Adrenal gland (tissue), 12 donors: Measurements from ENCODE around the gene ARL15. TPM values are rescaled to one million over a fixed set of nuclear protein-coding genes. Genes with fewer than 3 reads are reported as not detected.

Experiments
- DNase-seq, 7 donors: peaks; one replicate each; pipeline ENCODE4 v3.0.0-alpha.2; 2019 to 2020
- H3K27ac ChIP-seq, 5 donors: fragments of 200-600 bp; sonication (generic) in 4 of 5; 1 replicate in 3 of 5; 2 replicates in 2 of 5; pipeline versions ENCODE4 v1.5.1 to v1.8.0; 2016 to 2020; ENCODE audit warnings: mild to moderate bottlenecking in 1 of 5
- H3K27me3 ChIP-seq: fragments of 200-600 bp; 2 replicates; pipeline ENCODE4 v1.8.0; 2021
- H3K36me3 ChIP-seq, 2 donors: fragments of 200-600 bp; replicated peaks in 1 of 2; 1 replicate in 1 of 2; 2 replicates in 1 of 2; pipeline versions ENCODE4 v1.5.1 to v1.8.0; 2018 to 2022
- H3K4me1 ChIP-seq, 2 donors: fragments of 200-600 bp; replicated peaks in 1 of 2; 1 replicate in 1 of 2; 2 replicates in 1 of 2; pipeline versions ENCODE4 v1.5.1 to v1.8.0; 2018 to 2021
- H3K4me3 ChIP-seq, 4 donors: fragments of 200-600 bp; sonication (generic) in 3 of 4; one replicate each; pipeline ENCODE4 v1.5.1; 2016 to 2018
- H3K9me3 ChIP-seq, 3 donors: fragments of 200-600 bp; sonication (generic) in 1 of 3; replicated peaks in 1 of 3; 1 replicate in 2 of 3; 2 replicates in 1 of 3; pipeline versions ENCODE4 v1.5.1 to v1.8.0; 2016 to 2021
- CTCF ChIP-seq, 6 experiments: fragments of 450-650 bp in 4 of 6; fragments of 200-600 bp in 2 of 6; sonication (generic) in 1 of 6; IDR thresholded peaks; 1 replicate in 5 of 6; 2 replicates in 1 of 6; pipeline versions ENCODE4 v1.5.1 to v1.8.0; 2016 to 2021; ENCODE audit warnings: antibody characterized with exemption in 6 of 6, mild to moderate bottlenecking in 2 of 6, moderate library complexity in 1 of 6
- POLR2A ChIP-seq, 2 donors: fragments of 450-650 bp; IDR thresholded peaks; one replicate each; pipeline ENCODE4 v1.6.1; 2017; ENCODE audit warnings: antibody characterized with exemption in 2 of 2, mild to moderate bottlenecking in 2 of 2, moderate library complexity in 1 of 2
- WGBS, 4 donors: extraction: QIAGEN DNeasy Blood & Tissue Kit in 2 of 4; methylation state at CpG; one replicate each; pipeline versions ENCODE4 v1.1.5 to v1.1.7; 2013 to 2017; 5-methylcytosine and 5-hydroxymethylcytosine counted together
- intact Hi-C, 2 donors: fragments of 100-400 bp; cut with DNase I; formaldehyde crosslinking; loops; one replicate each; pipeline versions ENCODE4 v1.14.1 to v1.15.0; 2022 to 2023
- polyA plus RNA-seq, 3 donors: library from polyadenylated mRNA; stranded (reverse); fragments of 200-250 nt in 2 of 3; fragments of 350-450 nt in 1 of 3; fragmentation: Illumina TruSeq in 1 of 3; extraction: RNeasy Lipid Tissue Mini Kit (QIAGEN cat#74804) in 1 of 3; gene quantifications; one replicate each; pipeline ENCODE4 v1.2.3, GENCODE V29; 2013 to 2014
- total RNA-seq, 9 donors: library from RNA; depleted of rRNA in 4 of 9; stranded (reverse); fragments of >200 nt in 4 of 9; fragments of 120-200 nt in 1 of 9; fragmentation: NEBNext Ultra II Directional in 1 of 9; extraction: Animal tissue kit (Norgen Biotek cat#: 25700) in 1 of 9; gene quantifications; one replicate each; pipeline versions ENCODE4 v1.1.0 to v1.2.4, GENCODE V29; 2013 to 2023
- donor health status: healthy with polysubstance abuse.
- donor health status: Bipolar disorder and iron deficiency.
- donor health status: DM: yes; HTN: yes; CAD: no.
- donor health status: DM: no; HTN: no; CAD: no.
- donor health status: DM: no; HTN: no; CAD: no.
- donor health status: DM: yes; HTN: yes; CAD: no.

ARL15 gene
- total and polyA plus RNA-seq, 12 donors = 12.1 to 85.6 (median 38.9) TPM

- Histone ChIP-seq H3K4me1 (peaks cover 0 to 14% of the 10 kb centered on the region in 2 donors), H3K9me3 (no peaks in the 10 kb centered on the region), H3K36me3 (no peaks in the 10 kb centered on the region), H3K27ac (no peak overlapping the region), H3K27me3 (no peaks in the 10 kb centered on the region), H3K4me3 (no peak overlapping the region)
- intact Hi-C loops = no loop called here
- 60 to 71% (median 70%) methylated on average over 2 of the region's 2 CpGs for WGBS, 4 donors
- no peak for DNase-seq
- TF ChIP-seq CTCF (IDR thresholded peaks at IDR 0.05) = no peak
- no peak for TF ChIP-seq POLR2A (IDR thresholded peaks at IDR 0.05)
Measured at GRCh38 chr5:54284586-54284985, 25.8 kb downstream of the ARL15 start.

DNA sequence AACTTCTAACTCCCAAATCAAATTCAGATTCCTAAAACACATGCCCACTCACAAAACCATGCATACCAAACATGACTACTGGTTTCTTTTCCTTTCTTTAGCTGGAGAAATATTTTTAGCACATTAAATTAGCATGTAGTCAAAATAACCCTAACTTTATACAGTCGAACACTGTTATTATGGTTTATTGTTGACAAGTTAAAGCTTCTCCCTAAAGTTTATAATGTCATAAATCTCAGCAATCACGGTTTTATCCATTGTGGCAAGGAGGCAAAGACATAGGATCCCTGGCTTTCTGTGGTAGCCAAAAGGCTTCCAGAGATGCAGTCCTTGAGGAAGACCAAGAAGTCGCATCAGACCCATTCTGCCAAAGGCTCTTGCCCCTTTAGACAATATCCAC, 27.5 kb downstream of the ARL15 start:
- no peak for DNase-seq
- WGBS, 4 donors = 76 to 94% (median 80%) methylated on average over 3 of the region's 3 CpGs
- intact Hi-C loops = no loop called here
- Histone ChIP-seq H3K36me3 (no peaks in the 10 kb centered on the region), H3K9me3 (no peaks in the 10 kb centered on the region), H3K27ac (no peak overlapping the region), H3K27me3 (no peaks in the 10 kb centered on the region), H3K4me3 (no peak overlapping the region), H3K4me1 (peaks cover 0 to 14% of the 10 kb centered on the region in 2 donors)
- no peak for TF ChIP-seq CTCF (IDR thresholded peaks at IDR 0.05)
- TF ChIP-seq POLR2A (IDR thresholded peaks at IDR 0.05) = no peak

- Histone ChIP-seq H3K4me3 (no peak overlapping the region), H3K4me1 (peaks cover 0 to 14% of the 10 kb centered on the region in 2 donors), H3K9me3 (no peaks in the 10 kb centered on the region), H3K27ac (no peak overlapping the region), H3K27me3 (no peaks in the 10 kb centered on the region), H3K36me3 (no peaks in the 10 kb centered on the region)
- intact Hi-C loops = no loop called here
- no peak for TF ChIP-seq CTCF (IDR thresholded peaks at IDR 0.05)
- no peak for TF ChIP-seq POLR2A (IDR thresholded peaks at IDR 0.05)
- 88 to 92% (median 91%) methylated on average over 3 of the region's 3 CpGs for WGBS, 4 donors
- DNase-seq = no peak
Measured at GRCh38 chr5:54281960-54282692, 28.2 kb downstream of the ARL15 start.

GRCh38 chr5:54279960-54280359, 30.4 kb downstream of the ARL15 start:
- Histone ChIP-seq H3K4me3 (no peak overlapping the region), H3K27me3 (no peaks in the 10 kb centered on the region), H3K27ac (no peak overlapping the region), H3K36me3 (no peaks in the 10 kb centered on the region), H3K4me1 (peaks cover 0 to 3% of the 10 kb centered on the region in 2 donors), H3K9me3 (no peaks in the 10 kb centered on the region)
- intact Hi-C loops = no loop called here
- DNase-seq = no peak
- no peak for TF ChIP-seq POLR2A (IDR thresholded peaks at IDR 0.05)
- no peak for TF ChIP-seq CTCF (IDR thresholded peaks at IDR 0.05)
- 67 to 100% (median 97%) methylated on average over 2 to 3 of the region's 3 CpGs for WGBS, 4 donors
